HEK293 (cell line): ENCODE measurements around the gene HDAC8.
A peak's percentile ranks its signal among the peaks of the same experiment; 100 is the strongest.

Experiments
- AEBP2 ChIP-seq: fragments of 450-650 bp; formaldehyde crosslinking; IDR thresholded peaks from 2 replicates; pipeline ENCODE4 v1.5.1; 2016; ENCODE audit warnings: missing biosample characterization, missing genetic modification characterization, borderline replicate concordance
- BCL11A ChIP-seq: fragments of 450-650 bp; formaldehyde crosslinking; IDR thresholded peaks from 2 replicates; pipeline ENCODE4 v1.5.1; 2016; ENCODE audit warnings: low read depth, missing biosample characterization, missing genetic modification characterization
- HOXC10 ChIP-seq: sonication (generic); formaldehyde crosslinking; IDR thresholded peaks from 2 replicates; pipeline ENCODE4 v1.8.1; 2023; ENCODE audit warnings: mild to moderate bottlenecking, missing genetic modification reagents
- IKZF3 ChIP-seq: fragments of 450-650 bp; IDR thresholded peaks from 2 replicates; pipeline ENCODE4 v1.5.0; 2018; ENCODE audit warnings: missing biosample characterization, mild to moderate bottlenecking, missing genetic modification characterization, moderate library complexity
- KLF1 ChIP-seq: fragments of 450-650 bp; formaldehyde crosslinking; IDR thresholded peaks from 2 replicates; pipeline ENCODE4 v1.5.1; 2016; ENCODE audit warnings: missing biosample characterization, missing genetic modification characterization
- KLF7 ChIP-seq: fragments of 450-650 bp; formaldehyde crosslinking; IDR thresholded peaks from 2 replicates; pipeline ENCODE4 v1.5.1; 2016; ENCODE audit warnings: missing biosample characterization, missing genetic modification characterization, borderline replicate concordance
- SP2 ChIP-seq: fragments of 450-650 bp; formaldehyde crosslinking; IDR thresholded peaks from 2 replicates; pipeline ENCODE4 v1.5.1; 2016; ENCODE audit warnings: missing biosample characterization, missing genetic modification characterization
- ZBTB21 ChIP-seq: fragments of 450-650 bp; formaldehyde crosslinking; IDR thresholded peaks from 2 replicates; pipeline ENCODE4 v1.5.1; 2017; ENCODE audit warnings: missing biosample characterization, missing genetic modification characterization
- ZBTB8A ChIP-seq: fragments of 450-650 bp; formaldehyde crosslinking; IDR thresholded peaks from 2 replicates; pipeline ENCODE4 v1.5.1; 2016; ENCODE audit warnings: missing biosample characterization, missing genetic modification characterization
- ZNF114 ChIP-seq: fragments of 450-650 bp; formaldehyde crosslinking; IDR thresholded peaks from 2 replicates; pipeline ENCODE4 v1.5.0; 2017; ENCODE audit warnings: missing biosample characterization, missing genetic modification characterization
- ZNF274 ChIP-seq, 2 experiments: fragments of 200-500 bp in 1 of 2; fragments of 450-650 bp in 1 of 2; sonication (Bioruptor generic) in 1 of 2; formaldehyde crosslinking in 1 of 2; IDR thresholded peaks; 2 replicates each; pipeline versions ENCODE4 v1.5.1 to v1.6.1; 2014 to 2016; ENCODE audit warnings: borderline replicate concordance in 1 of 2, inconsistent platforms in 1 of 2, low read length in 1 of 2, missing biosample characterization in 1 of 2, missing genetic modification characterization in 1 of 2
- ZNF354C ChIP-seq: fragments of 450-650 bp; formaldehyde crosslinking; IDR thresholded peaks from 2 replicates; pipeline ENCODE4 v1.5.1; 2016; ENCODE audit warnings: missing biosample characterization, missing genetic modification characterization, low read depth, borderline replicate concordance
- ZNF362 ChIP-seq: fragments of 450-650 bp; formaldehyde crosslinking; IDR thresholded peaks from 2 replicates; pipeline ENCODE4 v1.5.1; 2016; ENCODE audit warnings: missing biosample characterization, missing genetic modification characterization
- ZNF518A ChIP-seq: fragments of 450-650 bp; formaldehyde crosslinking; conservative IDR thresholded peaks from 2 replicates; pipeline ENCODE4 v1.5.1; 2016; ENCODE audit warnings: low read depth, missing biosample characterization, missing genetic modification characterization
- ZNF549 ChIP-seq: fragments of 450-650 bp; IDR thresholded peaks from 2 replicates; pipeline ENCODE4 v1.5.1; 2018; ENCODE audit warnings: missing biosample characterization, missing genetic modification characterization, mild to moderate bottlenecking, inconsistent platforms, moderate library complexity
- ZNF600 ChIP-seq: fragments of 450-650 bp; formaldehyde crosslinking; IDR thresholded peaks from 2 replicates; pipeline ENCODE4 v1.5.1; 2016; ENCODE audit warnings: missing biosample characterization, missing genetic modification characterization
- ZNF621 ChIP-seq: fragments of 450-650 bp; formaldehyde crosslinking; IDR thresholded peaks from 2 replicates; pipeline ENCODE4 v1.5.1; 2017; ENCODE audit warnings: missing biosample characterization, missing genetic modification characterization
- ZNF664 ChIP-seq: fragments of 450-650 bp; formaldehyde crosslinking; IDR thresholded peaks from 2 replicates; pipeline ENCODE4 v1.5.1; 2016; ENCODE audit warnings: missing biosample characterization, missing genetic modification characterization
- ZNF677 ChIP-seq: fragments of 450-650 bp; IDR thresholded peaks from 2 replicates; pipeline ENCODE4 v1.5.0; 2018; ENCODE audit warnings: missing biosample characterization, mild to moderate bottlenecking, missing genetic modification characterization, moderate library complexity
- ZNF747 ChIP-seq: fragments of 450-650 bp; formaldehyde crosslinking; IDR thresholded peaks from 2 replicates; pipeline ENCODE4 v1.5.1; 2016; ENCODE audit warnings: missing biosample characterization, missing genetic modification characterization
- ZNF76 ChIP-seq: fragments of 450-650 bp; formaldehyde crosslinking; IDR thresholded peaks from 2 replicates; pipeline ENCODE4; 2016; ENCODE audit warnings: low read depth, missing biosample characterization, missing genetic modification characterization, borderline replicate concordance
- ZNF785 ChIP-seq: fragments of 450-650 bp; formaldehyde crosslinking; IDR thresholded peaks from 2 replicates; pipeline ENCODE4 v1.5.1; 2016; ENCODE audit warnings: missing biosample characterization, missing genetic modification characterization
- ZNF843 ChIP-seq: fragments of 450-650 bp; formaldehyde crosslinking; IDR thresholded peaks from 2 replicates; pipeline ENCODE4 v1.5.1; 2016; ENCODE audit warnings: missing biosample characterization, missing genetic modification characterization
- TF ChIP-seq, protein P1 (sequence below): fragments of 450-650 bp; formaldehyde crosslinking; IDR thresholded peaks from 2 replicates; pipeline ENCODE4 v1.5.1; 2017; ENCODE audit warnings: missing biosample characterization, missing genetic modification characterization
- TF ChIP-seq, protein P2 (sequence below): fragments of 450-650 bp; formaldehyde crosslinking; IDR thresholded peaks from 2 replicates; pipeline ENCODE4 v1.5.1; 2017; ENCODE audit warnings: missing biosample characterization, missing genetic modification characterization
- TF ChIP-seq, protein P3 (sequence below): fragments of 450-650 bp; formaldehyde crosslinking; IDR thresholded peaks from 2 replicates; pipeline ENCODE4 v1.5.1; 2016; ENCODE audit warnings: missing biosample characterization, missing genetic modification characterization

Gene HDAC8

DNA sequence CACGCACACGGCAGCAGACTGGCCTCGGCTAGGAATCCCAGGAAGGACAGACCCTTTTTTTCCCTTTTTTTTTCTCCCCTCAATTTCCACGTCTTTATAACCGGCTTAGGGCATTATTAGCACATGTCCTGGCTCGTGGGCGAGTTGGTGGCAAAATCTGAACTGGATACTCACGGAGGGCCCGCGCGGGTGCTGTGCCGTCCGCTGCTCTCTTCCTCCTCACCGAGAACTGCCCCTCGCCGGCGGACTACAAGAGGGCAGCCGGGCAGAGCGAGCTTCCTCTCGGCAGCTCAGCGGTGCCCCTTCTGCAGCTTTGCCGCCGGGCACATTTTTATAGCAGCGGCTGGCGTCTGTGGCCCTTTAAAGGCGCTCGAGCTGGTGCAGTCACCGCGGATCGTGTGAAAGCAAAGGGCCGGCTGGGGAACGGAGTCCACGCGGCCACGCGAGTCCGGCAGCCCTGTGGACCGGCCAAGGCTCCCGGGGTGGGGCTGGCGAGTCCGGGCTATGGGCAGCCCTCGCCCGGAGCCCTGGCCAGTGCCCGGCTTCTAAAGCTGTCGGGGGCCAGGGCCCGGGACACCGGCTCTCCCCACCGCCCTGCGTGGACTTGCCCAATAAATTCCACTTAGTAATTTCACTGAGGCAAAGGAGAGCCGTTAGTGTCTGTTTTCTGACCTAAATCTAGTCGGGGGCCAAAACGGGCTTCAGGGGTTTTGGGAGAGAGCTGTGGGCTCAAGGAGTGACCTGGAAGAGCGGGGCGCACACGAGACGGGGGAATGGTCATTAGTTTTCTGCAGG lies 265.6 kb downstream of the HDAC8 start (continued):
- TF ChIP-seq AEBP2 (tag by site-specific recombination), result no peak
- TF ChIP-seq ZNF664 (tag by site-specific recombination), result no peak
- TF ChIP-seq ZNF549 (tag by site-specific recombination), result no peak
- TF ChIP-seq IKZF3 (tag by site-specific recombination), result no peak
- TF ChIP-seq KLF1 (tag by site-specific recombination), result no peak
- TF ChIP-seq ZNF621 (tag by site-specific recombination), result no peak
- no peak for TF ChIP-seq ZNF518A (tag by site-specific recombination)
- no peak for TF ChIP-seq ZNF354C (tag by site-specific recombination)
- TF ChIP-seq ZBTB8A, result peak; percentile 84
- TF ChIP-seq ZNF843, result peak; percentile 17; the same call in 1 of the 2 replicates
- no peak for TF ChIP-seq KLF7 (tag by site-specific recombination)
- TF ChIP-seq SP2, result no peak; the same call in 1 of the 2 replicates
- no peak for TF ChIP-seq ZNF274 (IDR thresholded peaks at IDR 0.05; ENCODE audit: low read length)
- no peak for TF ChIP-seq ZNF274 (tag by site-specific recombination; IDR thresholded peaks at IDR 0.05; ENCODE audit: borderline replicate concordance)
- no peak for TF ChIP-seq ZNF114 (tag by site-specific recombination)
- TF ChIP-seq ZNF362 (tag by site-specific recombination), result no peak
- TF ChIP-seq ZBTB21 (tag by site-specific recombination), result no peak
- TF ChIP-seq, protein P1, sequence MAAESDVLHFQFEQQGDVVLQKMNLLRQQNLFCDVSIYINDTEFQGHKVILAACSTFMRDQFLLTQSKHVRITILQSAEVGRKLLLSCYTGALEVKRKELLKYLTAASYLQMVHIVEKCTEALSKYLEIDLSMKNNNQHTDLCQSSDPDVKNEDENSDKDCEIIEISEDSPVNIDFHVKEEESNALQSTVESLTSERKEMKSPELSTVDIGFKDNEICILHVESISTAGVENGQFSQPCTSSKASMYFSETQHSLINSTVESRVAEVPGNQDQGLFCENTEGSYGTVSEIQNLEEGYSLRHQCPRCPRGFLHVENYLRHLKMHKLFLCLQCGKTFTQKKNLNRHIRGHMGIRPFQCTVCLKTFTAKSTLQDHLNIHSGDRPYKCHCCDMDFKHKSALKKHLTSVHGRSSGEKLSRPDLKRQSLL (tag by site-specific recombination), result peak; percentile 56; the same call in 1 of the 2 replicates
- TF ChIP-seq ZNF600 (tag by site-specific recombination), result peak; percentile 77
- no peak for TF ChIP-seq ZNF677 (tag by site-specific recombination)
- TF ChIP-seq, protein P2, sequence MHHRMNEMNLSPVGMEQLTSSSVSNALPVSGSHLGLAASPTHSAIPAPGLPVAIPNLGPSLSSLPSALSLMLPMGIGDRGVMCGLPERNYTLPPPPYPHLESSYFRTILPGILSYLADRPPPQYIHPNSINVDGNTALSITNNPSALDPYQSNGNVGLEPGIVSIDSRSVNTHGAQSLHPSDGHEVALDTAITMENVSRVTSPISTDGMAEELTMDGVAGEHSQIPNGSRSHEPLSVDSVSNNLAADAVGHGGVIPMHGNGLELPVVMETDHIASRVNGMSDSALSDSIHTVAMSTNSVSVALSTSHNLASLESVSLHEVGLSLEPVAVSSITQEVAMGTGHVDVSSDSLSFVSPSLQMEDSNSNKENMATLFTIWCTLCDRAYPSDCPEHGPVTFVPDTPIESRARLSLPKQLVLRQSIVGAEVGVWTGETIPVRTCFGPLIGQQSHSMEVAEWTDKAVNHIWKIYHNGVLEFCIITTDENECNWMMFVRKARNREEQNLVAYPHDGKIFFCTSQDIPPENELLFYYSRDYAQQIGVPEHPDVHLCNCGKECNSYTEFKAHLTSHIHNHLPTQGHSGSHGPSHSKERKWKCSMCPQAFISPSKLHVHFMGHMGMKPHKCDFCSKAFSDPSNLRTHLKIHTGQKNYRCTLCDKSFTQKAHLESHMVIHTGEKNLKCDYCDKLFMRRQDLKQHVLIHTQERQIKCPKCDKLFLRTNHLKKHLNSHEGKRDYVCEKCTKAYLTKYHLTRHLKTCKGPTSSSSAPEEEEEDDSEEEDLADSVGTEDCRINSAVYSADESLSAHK (tag by site-specific recombination), result no peak
- TF ChIP-seq ZNF785 (tag by site-specific recombination), result no peak
- TF ChIP-seq ZNF747 (tag by site-specific recombination), result no peak
- TF ChIP-seq HOXC10 (CRISPR knock-in tag), result 0 out of 2 replicates have a peak, but pooled peaks have one; percentile 6
- TF ChIP-seq, protein P3, sequence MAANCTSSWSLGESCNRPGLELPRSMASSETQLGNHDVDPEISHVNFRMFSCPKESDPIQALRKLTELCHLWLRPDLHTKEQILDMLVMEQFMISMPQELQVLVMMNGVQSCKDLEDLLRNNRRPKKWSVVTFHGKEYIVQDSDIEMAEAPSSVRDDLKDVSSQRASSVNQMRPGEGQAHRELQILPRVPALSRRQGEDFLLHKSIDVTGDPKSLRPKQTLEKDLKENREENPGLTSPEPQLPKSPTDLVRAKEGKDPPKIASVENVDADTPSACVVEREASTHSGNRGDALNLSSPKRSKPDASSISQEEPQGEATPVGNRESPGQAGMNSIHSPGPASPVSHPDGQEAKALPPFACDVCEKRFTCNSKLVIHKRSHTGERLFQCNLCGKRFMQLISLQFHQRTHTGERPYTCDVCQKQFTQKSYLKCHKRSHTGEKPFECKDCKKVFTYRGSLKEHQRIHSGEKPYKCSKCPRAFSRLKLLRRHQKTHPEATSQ (tag by site-specific recombination), result no peak
- TF ChIP-seq BCL11A, result no peak
- peak; percentile 44; the same call in 1 of the 2 replicates for TF ChIP-seq ZNF76 (tag by site-specific recombination)
